Thyroid gland (tissue), 4 donors: ENCODE results near the gene SFSWAP. TPM values are rescaled to one million over a fixed set of nuclear protein-coding genes. Genes with fewer than 3 reads are reported as not detected.
"Not testable (repeated sequence)": the region's sequence is repeated elsewhere in the genome, so short reads cannot be mapped to it uniquely, and the experiment has no call there.

ENCODE experiments used
- DNase-seq, 2 donors: peaks; one replicate each; pipeline ENCODE4 v3.0.0-alpha.2; 2019
- H3K27ac ChIP-seq, 3 donors: fragments of 200-600 bp; sonication (generic); 1 replicate in 2 of 3; 2 replicates in 1 of 3; pipeline ENCODE4 v1.5.1; 2016 to 2019; ENCODE audit warnings: mild to moderate bottlenecking in 1 of 3, moderate library complexity in 1 of 3
- H3K27me3 ChIP-seq: fragments of 200-600 bp; sonication (generic); one replicate; pipeline ENCODE4 v1.5.1; 2019
- H3K36me3 ChIP-seq, 2 donors: fragments of 200-600 bp; sonication (generic); one replicate each; pipeline ENCODE4 v1.5.1; 2016 to 2019
- H3K4me1 ChIP-seq, 2 donors: fragments of 200-600 bp; sonication (generic); one replicate each; pipeline ENCODE4 v1.5.1; 2017 to 2019
- H3K4me3 ChIP-seq, 3 donors: fragments of 200-600 bp; sonication (generic); replicated peaks in 1 of 3; 1 replicate in 2 of 3; 2 replicates in 1 of 3; pipeline ENCODE4 v1.5.1; 2016; ENCODE audit warnings: mild to moderate bottlenecking in 1 of 3
- H3K9me3 ChIP-seq: fragments of 200-600 bp; sonication (generic); one replicate; pipeline ENCODE4 v1.5.1; 2017
- CTCF ChIP-seq, 6 experiments: fragments of 200-600 bp in 3 of 6; fragments of 450-650 bp in 3 of 6; sonication (generic) in 3 of 6; IDR thresholded peaks; one replicate each; pipeline ENCODE4 v1.5.1; 2016 to 2019; ENCODE audit warnings: antibody characterized with exemption in 6 of 6, mild to moderate bottlenecking in 2 of 6, inconsistent platforms in 1 of 6, moderate library complexity in 1 of 6
- POLR2A ChIP-seq, 2 donors: fragments of 450-650 bp; IDR thresholded peaks; one replicate each; pipeline ENCODE4 v1.6.1; 2017; ENCODE audit warnings: antibody characterized with exemption in 2 of 2, mild to moderate bottlenecking in 2 of 2, moderate library complexity in 1 of 2
- WGBS, 2 donors: methylation state at CpG; one replicate each; pipeline ENCODE4 v1.1.5; 2017; 5-methylcytosine and 5-hydroxymethylcytosine counted together
- intact Hi-C: fragments of 100-400 bp; cut with DNase I; formaldehyde crosslinking; loops from one replicate; pipeline ENCODE4 v1.15.1; 2023
- total RNA-seq, 4 donors: library from RNA; depleted of rRNA; stranded (reverse); fragments of >200 nt; gene quantifications; one replicate each; pipeline ENCODE4 v1.2.3, GENCODE V29; 2016

Gene SFSWAP
- total RNA-seq, 4 donors from 2014 or later: 36.4 to 50.8 (median 42.6) TPM

GRCh38 chr12:131803961-131804521 is 93.2 kb downstream of the SFSWAP start:
- Histone ChIP-seq H3K36me3 (peaks cover 8 to 12% of the 10 kb centered on the region in 2 donors), H3K27me3 (no peaks in the 10 kb centered on the region), H3K9me3 (no peaks in the 10 kb centered on the region), H3K27ac (no peak overlapping the region), H3K4me1 (peaks cover 0 to 11% of the 10 kb centered on the region in 2 donors), H3K4me3 (no peak overlapping the region)
- 25 to 30% methylated on average over 11 of the region's 11 CpGs for WGBS, 2 donors
- intact Hi-C loops: no loop called here
- TF ChIP-seq POLR2A (IDR thresholded peaks at IDR 0.05) (no peak), CTCF (IDR thresholded peaks at IDR 0.05) (no peak)
- DNase-seq: peak; percentile 61 to 79

- intact Hi-C loops: no loop called here
- no peaks in the 10 kb centered on the region for H3K36me3 ChIP-seq
- H3K4me1 ChIP-seq: peaks cover 0 to 11% of the 10 kb centered on the region in 2 donors
- H3K27ac ChIP-seq: no peak overlapping the region
- H3K9me3 ChIP-seq: no peaks in the 10 kb centered on the region
- H3K27me3 ChIP-seq: no peaks in the 10 kb centered on the region
- 81 to 89% methylated on average over 5 of the region's 5 CpGs for WGBS, 2 donors
- no peak for DNase-seq
- no peak for TF ChIP-seq POLR2A (IDR thresholded peaks at IDR 0.05)
- TF ChIP-seq CTCF (IDR thresholded peaks at IDR 0.05): no peak
- H3K4me3 ChIP-seq: no peak overlapping the region
These were observed 94.5 kb downstream of the SFSWAP start for GRCh38 chr12:131805421-131805820.

GRCh38 chr12:131806674-131807073 is 95.8 kb downstream of the SFSWAP start:
- H3K27me3 ChIP-seq: no peaks in the 10 kb centered on the region
- H3K4me3 ChIP-seq: no peak overlapping the region
- 79 to 82% methylated on average over 7 of the region's 7 CpGs for WGBS, 2 donors

GRCh38 chr12:131808744-131809371 is 98.0 kb downstream of the SFSWAP start:
- Histone ChIP-seq H3K36me3 (no peaks in the 10 kb centered on the region), H3K4me3 (no peak overlapping the region), H3K4me1 (peaks cover 0 to 7% of the 10 kb centered on the region in 2 donors), H3K27me3 (no peaks in the 10 kb centered on the region), H3K27ac (no peak overlapping the region), H3K9me3 (no peaks in the 10 kb centered on the region)
- TF ChIP-seq CTCF (IDR thresholded peaks at IDR 0.05) (no peak), POLR2A (IDR thresholded peaks at IDR 0.05) (no peak)
- no peak for DNase-seq
- 81 to 86% methylated on average over 44 of the region's 44 CpGs for WGBS, 2 donors
- intact Hi-C loops: no loop called here

More at GRCh38 chr12:131806674-131807073, 95.8 kb downstream of the SFSWAP start:
- H3K27ac ChIP-seq: no peak overlapping the region
- no peaks in the 10 kb centered on the region for H3K36me3 ChIP-seq
- DNase-seq: no peak
- peaks cover 0 to 11% of the 10 kb centered on the region in 2 donors for H3K4me1 ChIP-seq
- H3K9me3 ChIP-seq: no peaks in the 10 kb centered on the region
- TF ChIP-seq CTCF (IDR thresholded peaks at IDR 0.05): no peak
- TF ChIP-seq POLR2A (IDR thresholded peaks at IDR 0.05): no peak
- intact Hi-C loops: no loop called here

- H3K9me3 ChIP-seq, intact Hi-C loops, DNase-seq, H3K27ac ChIP-seq, H3K4me3 ChIP-seq, H3K36me3 ChIP-seq, H3K27me3 ChIP-seq, H3K4me1 ChIP-seq: not testable (repeated sequence)
- WGBS, 2 donors: 92 to 96% methylated on average over 9 of the region's 9 CpGs
These were observed 98.8 kb downstream of the SFSWAP start for GRCh38 chr12:131809476-131810254.
